HT1080 (cell line): Measurements from ENCODE around the gene UBAC1. TPM values are rescaled to one million over a fixed set of nuclear protein-coding genes. Genes with fewer than 3 reads are reported as not detected.
"Not testable (repeated sequence)": the region's sequence is repeated elsewhere in the genome, so short reads cannot be mapped to it uniquely, and the experiment has no call there.

Experiments used
- DNase-seq: peaks from one replicate; pipeline ENCODE4 v3.0.0-alpha.2; 2015; ENCODE audit warnings: low read depth
- total RNA-seq: library from RNA; depleted of rRNA; stranded (reverse); fragments of >200 nt; shearing (Covaris generic); gene quantifications from 2 replicates; pipeline ENCODE4 v1.2.3, GENCODE V29; 2014

The UBAC1 gene
- total RNA-seq, 1 experiment from 2014 or later: 115 TPM

DNA sequence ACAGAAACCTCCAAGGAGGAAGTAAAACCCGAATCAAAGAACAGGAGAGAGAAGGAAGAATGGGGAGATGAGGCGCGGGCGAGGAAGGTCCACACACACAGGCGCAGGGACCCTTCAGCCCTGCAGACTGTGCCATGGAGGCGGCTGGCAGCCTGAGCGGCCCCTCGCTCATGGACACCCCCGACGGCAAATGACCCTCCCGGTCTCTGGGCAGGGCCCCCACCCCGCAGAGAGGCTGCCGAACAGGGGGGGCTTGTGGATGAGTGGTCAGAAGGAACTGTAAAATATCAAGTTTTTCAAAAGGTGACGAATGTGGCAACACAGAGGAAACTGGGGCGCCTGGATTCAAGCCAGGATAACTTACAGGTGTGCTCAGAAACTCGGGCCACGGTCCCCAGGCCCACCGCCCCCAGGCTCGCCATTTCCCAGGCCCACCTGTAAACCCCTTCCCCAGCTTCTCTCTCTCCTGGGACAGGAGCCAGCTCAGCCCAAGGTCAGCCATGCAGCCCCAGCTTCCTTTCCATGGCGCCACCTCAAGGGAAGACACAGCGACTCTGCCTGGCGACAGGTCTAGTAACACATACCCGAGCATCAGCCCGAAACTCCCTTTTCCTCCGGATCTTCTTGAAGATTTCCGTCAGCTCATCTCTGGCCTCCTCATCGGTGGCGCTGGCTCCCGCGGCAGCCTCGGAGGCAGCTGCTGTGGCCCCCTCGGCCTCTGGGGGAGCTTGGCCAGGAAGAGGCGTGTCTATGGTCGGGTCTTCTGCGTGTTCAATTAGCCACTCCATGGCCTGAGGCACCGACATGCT, 16.5 kb downstream of the UBAC1 start:
- no peak for DNase-seq

DNA sequence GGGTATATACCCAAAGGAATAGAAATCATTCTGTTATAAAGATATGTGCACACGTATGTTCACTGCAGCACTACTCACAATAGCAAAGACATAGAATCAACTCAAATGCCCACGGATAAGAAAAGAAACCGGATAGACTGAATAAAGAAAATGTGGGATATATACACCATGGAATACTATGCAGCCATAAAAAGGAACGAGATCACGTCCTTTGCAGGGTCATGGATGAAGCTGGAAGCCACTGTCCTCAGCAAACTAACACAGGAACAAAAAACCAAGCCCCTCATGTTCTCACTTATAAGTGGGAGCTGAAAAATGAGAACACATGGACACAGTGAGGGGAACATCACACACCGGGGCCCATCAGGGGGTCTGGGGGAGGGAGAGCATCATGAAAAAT, 17.6 kb downstream of the UBAC1 start:
- DNase-seq: not testable (repeated sequence)

DNA sequence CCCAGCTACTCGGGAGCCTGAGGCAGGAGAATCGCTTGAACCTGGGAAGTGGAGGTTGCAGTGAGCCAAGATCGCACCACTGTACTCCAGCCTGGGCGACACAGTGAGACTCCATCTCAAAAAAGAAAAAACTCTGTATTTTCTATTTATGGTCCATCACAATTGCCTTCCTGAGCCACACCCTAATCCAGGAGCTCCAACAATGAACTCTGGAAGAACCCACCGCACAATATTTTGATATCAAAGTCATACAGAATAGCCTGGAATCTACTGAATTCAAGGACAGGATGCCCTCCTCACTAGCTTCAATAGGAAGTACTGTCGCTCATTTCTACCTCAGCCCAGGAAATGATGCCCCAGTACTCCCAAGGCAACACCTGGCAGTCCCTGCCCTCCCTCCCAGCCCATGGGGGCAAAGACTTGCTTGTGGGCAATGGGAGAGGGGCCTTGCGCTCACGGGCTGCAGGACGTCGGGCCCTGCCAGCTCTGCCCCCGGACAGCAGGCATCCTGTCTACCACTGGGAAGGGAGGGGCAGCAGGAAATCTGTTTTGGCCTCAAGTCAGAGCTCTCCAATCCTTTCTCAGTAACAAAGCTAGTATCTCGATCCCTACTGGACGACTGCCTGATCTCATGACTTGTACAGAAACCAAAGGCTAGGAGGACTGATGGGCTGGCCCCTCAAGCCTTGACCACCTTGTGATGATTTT, 19.7 kb downstream of the UBAC1 start:
- DNase-seq: no peak

DNA sequence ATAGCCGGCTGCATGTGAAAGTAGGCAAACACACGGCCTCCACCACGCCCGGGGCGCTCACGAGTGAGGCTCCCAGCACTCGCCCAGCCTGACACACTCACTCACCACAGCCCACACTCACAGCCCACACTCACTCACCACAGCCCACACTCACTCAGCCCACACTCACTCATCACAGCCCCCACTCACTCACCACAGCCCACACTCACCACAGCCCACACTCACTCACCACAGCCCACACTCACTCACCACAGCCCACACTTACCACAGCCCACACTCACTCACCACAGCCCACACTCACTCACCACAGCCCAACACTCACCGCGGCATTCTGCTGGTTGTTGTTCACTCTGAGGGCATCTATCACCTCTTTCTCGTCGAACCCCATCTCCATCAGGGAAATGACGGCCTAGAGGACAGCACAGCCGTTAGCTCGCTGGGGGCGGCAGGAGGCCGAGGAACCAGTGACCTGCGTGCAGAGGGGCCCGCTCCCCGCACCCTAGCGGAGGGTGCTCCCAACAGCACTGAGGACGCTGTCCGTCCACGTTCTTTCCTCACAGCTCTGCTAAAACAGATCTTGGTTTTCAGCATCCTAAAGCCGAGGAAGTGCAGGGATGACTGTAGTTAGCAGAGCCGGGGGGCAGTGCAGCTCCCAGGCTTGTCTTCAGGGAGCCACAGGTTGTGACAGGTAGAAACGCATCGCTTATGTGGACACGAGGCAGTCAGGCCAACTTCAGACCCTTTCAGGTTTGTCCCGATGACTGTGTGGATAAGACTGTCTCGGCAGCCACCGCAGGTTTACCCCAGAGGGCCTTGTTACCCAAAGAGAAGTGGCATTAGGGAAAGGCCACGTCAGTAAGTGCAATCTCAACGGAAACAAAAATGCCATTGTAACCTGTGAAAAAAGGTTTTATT, 21.6 kb downstream of the UBAC1 start:
- DNase-seq: no peak

DNA sequence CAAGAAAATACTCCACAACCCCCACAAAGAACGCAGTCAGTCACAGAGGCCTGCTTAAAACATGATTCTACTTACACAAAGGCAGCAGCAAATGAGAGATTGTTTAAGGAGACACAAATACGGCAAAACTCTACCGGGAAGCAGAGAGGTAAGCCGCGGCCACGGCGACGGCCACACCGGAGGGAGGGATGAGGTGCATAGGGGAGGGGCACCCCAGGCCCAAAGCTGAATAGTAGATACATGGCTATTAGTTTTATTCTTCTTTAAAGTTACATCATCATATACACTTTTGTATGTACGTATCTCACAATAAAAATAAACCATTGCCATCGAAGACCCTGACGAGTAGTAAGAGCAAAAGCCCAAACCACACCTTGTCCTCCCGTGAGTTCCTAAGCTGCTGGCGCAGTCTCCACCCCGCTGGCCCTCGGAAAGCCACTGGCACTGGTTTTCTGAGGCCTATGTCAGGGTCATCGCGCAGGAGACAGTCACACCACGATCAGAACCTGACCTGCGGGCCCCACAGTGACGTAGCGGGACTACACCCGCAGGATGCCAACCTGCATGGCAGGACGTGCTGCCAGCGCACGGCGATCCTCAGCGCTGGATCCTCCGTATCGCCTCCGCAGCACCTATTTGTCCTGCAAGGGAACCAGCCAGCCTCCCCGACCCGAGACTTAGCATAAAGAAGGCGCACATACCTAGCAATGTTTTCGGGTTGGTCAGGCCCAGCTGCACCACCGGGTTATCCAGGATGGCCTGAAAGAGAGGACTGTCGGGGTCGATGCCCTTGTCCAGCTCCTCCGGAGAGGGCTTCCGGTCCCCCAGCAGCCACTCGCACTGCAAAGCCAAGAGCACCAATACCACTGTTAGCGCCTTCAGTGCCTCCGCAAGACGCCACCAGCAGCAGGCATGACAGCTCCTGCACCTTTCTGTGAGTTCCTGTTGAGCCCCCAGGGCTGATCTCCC, 23.4 kb downstream of the UBAC1 start:
- no peak for DNase-seq

DNA sequence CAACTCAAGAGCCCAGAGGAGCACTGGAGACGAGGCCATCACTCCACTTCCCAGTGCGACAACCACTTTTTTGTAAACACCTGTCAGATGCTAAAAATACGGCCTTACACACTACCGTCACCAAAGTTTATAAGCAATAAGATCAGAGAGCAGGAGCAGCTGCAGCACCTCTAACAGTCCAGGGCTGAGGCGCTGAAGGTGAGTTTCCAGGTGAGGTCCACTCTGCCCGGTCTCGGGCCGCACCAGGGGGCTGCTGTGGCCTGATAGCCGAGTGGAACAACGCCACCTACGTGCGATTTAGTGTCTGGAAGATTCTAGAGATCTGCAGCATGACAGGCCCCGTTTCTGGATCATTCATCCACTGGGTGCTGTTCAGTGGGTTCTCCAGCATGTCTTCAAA, 28.1 kb downstream of the UBAC1 start:
- DNase-seq: no peak

DNA sequence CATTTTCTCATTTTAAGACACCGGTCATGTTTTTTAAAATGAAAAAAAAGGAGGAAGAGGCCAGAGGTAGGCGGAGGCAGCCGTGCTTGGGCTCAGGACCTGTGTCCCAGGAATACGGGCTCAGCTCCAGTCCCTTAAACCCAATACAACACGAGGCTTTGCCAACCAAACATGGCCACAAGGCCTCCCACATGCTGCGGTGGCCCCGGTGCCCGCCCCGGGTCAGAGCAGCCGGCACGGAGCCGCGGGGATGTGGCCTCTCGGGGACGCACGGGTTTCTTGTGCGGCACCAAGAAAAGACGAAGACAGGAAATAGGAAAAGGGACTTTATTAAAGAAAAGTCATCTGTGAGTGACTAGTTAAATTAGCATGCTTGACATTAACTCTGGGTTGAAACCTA, 28.5 kb downstream of the UBAC1 start:
- no peak for DNase-seq

DNA sequence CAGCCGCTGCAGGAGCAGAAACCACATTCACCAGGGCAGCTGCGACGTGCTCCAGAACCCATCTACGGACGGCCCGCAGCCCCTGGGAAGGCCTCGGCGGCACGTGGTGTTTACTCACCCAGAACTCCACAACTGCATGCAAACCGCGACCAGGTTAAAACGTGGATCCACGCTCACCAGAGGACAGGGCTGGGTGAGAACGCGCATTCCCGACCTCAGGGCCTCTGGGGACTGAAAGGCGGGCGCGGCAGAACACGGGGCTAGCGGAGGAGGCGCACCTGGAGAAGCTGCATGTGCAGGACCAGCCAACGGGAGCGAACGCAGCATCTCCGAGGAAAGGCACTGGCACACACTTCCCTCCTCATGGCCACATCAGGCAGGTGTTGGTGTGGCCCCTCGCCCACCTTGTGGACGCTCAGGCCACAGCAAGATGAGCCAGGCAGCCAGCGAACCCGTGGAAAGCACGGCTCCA, 29.8 kb downstream of the UBAC1 start:
- no peak for DNase-seq

DNA sequence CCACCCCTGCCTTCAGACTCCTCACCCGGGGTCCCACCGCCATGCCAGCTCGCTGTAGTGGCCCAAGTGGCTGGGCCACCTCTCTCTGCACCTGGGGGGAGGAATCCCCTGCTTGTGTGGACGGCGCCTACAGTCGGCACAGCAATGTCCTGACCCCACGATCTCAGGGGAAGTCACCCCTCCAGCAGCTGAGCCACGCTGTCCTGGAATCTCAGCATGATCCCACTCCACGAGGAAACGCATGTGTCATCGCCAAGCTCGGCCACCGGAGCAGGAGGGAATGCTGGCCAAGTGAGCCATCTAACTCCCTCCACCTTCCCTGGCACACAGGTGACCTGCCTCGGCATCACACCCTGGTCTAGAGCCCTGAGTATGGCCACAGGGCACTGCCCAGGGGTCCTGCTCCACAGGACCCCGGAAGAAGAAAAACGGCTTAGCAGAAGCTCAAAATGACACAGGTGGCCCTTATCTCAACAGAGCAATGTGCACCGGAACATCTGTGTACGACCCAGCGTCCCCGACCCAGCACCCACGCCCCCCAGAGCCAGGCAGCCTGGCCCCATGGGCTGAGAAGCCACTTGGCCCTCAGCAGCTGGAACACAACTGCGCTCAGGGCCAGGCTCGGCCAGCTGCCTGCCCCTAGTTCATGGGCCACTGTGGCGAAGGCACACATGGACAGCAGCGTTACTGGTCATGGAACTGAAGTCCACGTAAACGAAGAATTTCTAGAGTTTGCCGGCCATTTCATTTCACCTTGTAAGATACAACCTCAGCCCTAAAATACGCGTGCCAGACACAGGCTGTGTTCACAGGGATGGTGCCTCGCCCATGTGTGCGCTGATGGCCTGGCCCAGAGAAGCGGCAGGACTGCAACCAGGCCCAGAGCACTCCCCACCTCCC, 30.5 kb downstream of the UBAC1 start:
- no peak for DNase-seq

DNA sequence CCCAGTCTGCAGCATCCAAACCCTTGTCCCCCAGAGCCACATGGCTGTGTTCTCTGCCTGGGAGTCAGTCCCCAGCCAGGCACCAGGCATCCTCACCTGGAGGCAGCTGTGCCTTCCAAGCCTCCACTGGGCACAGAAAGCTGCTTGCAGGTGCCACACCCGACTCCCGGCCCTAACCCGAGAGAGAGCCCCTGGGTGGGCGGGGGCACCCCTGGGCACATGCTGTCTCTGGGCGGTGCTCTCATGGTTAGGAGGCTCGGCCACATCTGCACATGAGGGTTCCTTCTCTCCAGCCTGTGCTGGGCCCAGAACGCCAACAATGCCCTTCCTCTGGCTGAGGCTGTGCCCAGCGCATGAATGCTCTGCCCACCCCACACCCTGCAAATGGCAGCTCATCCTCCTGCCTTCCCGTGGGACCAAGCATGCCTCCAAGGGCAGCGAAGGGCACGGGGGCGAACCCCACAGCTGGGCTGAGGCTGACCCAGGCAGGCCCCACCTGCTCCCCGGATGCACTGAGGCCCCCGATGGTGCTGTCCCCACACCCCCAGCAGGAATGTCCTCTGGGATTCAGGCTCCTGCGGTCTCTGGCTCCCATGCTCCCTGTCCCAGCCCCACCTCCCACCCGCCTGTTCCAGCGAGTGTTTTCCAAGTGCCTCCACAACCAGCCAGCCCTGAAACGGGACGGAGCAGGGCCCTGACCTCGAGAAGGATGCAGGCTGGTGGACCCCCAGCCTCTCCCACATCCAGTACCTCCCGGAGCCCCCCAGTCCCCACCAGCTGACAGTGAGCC, 31.3 kb downstream of the UBAC1 start:
- no peak for DNase-seq

DNA sequence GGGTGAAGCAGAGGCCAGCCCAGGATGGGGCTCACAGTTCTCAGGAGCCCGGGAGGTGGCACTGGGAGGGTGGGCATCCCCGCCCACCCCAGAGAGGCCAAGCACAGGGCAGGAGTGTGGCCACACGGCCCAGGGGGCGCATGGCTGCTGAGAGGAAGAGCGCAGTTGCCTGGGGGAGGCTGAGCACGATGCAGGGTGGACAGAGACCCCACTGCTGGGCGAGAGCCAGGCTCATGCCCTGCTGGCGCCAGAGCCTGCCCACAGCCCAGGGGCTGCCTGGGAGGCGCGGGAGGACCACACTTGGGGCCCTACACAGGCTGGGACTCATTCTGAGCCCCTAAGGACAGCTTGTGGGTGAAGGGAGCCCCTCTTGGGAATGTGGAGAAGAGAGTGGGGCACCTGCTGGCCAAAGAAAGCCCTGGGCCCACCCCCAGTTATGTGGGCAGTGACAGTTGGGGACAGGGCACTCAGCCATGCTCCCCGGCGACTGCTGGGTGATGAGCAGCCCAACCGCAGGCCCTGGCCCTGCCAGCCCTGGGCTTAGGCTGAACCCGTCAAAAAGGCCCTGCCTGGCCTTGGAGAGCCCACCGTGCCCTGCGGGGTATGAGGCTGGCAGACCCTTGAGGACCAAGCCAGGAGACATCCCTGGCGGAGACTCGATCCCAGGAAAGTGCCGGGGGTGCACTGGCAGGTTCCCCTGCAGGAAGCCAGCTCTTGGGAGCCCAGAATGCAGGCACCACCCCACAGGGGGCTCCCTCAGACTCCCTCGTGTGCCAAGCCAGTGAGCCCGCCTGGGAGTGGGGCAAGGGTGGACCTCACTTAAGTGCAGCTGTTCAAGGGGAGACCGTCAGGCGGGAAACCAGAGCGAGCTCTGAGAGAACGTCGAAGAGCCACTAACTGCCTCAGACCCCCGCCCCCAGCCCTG, 32.2 kb downstream of the UBAC1 start:
- DNase-seq: no peak

DNA sequence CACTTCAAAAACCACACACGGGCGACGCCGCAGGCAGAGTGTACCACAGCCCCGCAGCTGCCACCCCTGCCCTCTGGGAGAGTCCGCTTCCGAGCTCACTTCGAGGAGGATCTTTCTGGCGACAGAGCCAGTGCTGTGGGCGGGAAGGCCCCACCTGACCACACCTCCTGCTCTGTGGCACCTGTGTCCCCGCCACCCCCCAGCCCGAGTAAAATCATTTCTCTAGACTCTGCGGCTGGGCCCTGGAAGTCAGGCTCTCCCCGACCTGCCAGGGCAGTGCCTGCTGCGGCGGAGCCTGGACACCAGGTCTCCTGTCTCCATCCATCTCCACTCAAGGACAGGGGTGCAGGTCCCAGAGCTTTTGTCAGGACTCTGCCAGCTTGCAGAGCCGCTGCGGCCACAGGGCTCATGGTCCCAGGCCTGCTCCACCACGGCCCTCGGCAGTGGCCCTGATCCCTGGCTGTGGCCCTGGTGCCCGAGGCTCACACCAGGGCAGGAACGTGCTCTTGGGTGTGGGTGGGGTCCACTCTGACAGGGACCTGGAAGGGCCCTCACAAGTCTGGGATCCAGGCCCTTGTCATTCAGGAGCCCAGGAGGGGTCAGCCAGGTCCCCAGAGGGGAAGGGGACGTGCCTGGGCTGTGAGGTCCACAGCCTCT, 33.0 kb downstream of the UBAC1 start:
- no peak for DNase-seq

DNA sequence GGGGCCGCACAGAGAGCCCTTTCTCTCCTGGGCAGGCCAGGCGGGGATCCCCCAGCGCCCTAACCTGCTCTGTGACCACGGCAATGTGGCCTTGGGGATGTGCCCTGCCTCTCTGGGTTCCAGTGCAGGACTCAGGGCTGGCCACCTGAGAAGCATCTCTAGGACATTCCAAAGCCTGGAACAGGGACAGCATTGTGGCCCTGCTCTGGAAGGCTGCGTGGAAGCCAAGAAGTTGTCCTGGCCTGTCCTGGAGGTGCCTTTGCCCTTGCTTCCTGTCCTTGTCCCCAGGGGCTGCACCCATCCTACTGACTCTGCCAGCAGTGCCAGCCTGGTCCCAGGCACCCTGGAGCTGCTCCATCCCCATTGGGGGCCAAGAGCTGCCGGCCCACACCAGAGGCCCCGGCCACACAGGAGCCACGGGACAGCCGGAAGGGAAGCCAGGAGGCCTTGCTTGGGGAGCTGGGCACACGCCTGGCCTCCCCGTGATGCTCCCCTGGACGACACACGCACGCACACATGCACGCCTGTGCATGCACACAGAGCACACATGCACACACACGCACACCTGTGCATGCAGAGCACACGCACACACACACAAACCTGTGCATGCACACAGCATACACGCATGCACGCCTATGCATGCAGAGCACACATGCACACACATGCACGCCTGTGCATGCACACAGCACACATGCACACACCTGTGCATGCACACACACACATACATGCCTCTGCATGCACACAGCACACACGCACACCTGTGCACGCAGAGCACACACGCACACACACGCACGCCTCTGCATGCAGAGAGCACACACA, 33.8 kb downstream of the UBAC1 start:
- DNase-seq: no peak

DNA sequence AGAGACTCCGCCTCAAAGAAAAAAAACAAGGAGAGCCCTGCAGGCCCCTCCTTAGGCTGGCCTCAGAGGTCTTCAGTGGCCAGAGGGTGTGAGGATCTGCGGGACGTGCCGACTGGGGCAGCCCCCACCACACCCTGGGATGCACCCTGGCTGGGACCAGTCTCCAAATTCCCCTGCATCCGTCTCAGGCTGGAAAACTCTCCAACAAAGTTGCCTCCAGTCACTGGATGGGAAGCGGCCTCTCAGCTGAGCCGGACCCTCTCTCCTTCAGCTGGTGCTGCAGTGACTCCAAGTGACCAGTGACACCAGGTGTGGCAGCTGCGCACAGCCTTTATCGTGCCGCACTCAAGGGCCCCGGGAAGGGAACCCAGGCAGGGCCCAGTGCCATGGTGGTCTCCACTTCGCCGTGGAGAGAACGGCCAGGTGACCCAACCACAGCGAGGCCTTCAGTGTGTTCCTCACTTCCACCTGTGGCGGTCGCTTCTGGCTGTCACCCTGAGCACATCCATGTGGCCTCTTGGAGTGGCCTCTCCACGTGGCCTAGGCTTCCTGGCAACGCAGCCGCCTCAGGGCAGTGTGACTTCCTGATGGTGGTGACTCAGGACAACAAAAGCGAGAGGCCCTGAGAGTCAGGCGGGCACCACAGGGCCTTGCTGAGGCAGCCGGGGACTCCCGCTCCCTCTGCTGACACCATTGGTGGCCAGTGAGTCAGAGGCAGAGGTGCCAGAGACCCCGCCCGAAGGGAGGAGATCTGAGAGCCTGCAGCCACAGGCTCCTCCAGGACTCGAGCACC, 34.6 kb downstream of the UBAC1 start:
- peak; percentile 97 for DNase-seq

DNA sequence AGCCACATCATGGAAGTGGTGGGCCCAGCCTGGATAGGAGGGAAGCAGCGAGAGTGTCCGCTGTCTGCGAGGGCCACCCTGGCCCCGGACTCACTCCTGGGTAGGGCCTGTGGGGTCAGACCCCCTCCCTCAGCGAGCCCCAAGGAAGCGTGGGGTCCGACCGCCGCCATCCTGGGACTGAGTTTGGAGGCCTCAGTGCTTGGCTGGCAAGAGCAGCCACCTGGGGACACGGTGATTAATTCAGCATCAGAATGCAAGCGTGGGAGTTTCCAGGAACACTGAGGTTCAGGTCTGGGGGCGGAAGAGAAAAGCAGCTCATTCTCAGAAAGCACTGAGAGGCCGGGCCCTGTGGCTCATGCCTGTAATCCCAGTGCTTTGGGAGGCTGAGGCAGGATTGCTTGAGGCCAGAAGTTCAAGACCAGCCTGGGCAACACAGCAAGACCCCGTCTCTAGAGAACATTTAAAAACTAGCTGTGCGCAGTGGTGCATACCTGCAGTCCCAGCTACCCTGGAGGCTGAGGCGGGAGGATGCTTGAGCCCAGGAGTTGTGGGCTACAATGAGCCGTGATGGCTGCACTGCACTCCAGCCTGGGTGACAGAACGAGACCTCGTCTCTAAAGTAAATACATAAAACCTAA, 35.6 kb downstream of the UBAC1 start:
- DNase-seq: no peak
